IPS DF 6.9 (cell line): ENCODE results near the gene ERC2.

ENCODE experiments used
- DNase-seq: peaks from one replicate; pipeline ENCODE4 v3.0.0-alpha.2; 2013; ENCODE audit warnings: low read depth, low spot score
- H3K27ac ChIP-seq: one replicate; pipeline ENCODE4 v1.5.1; 2013; ENCODE audit warnings: low read length, control low read depth
- H3K27me3 ChIP-seq: 2 replicates; pipeline ENCODE4 v1.6.1; 2013; ENCODE audit warnings: mild to moderate bottlenecking, low read length; ENCODE audit not compliant: control insufficient read depth, insufficient read depth
- H3K36me3 ChIP-seq: 2 replicates; pipeline ENCODE4 v1.6.1; 2013; ENCODE audit warnings: low read length; ENCODE audit not compliant: control insufficient read depth, insufficient read depth
- H3K4me1 ChIP-seq: 2 replicates; pipeline ENCODE4 v1.6.1; 2013; ENCODE audit warnings: low read length; ENCODE audit not compliant: control insufficient read depth, insufficient read depth
- H3K4me3 ChIP-seq: 2 replicates; pipeline ENCODE4 v1.5.1; 2013; ENCODE audit warnings: mild to moderate bottlenecking, low read length
- H3K9me3 ChIP-seq: 2 replicates; pipeline ENCODE4 v1.6.1; 2013; ENCODE audit warnings: low read length, inconsistent platforms; ENCODE audit not compliant: control insufficient read depth, insufficient read depth
- WGBS: extraction: QIAGEN DNeasy Blood & Tissue Kit; methylation state at CpG from one replicate; pipeline ENCODE4 v1.1.7; 2013; ENCODE audit warnings: mixed read lengths, missing lambda C conversion rate; ENCODE audit not compliant: insufficient read length, insufficient coverage; 5-methylcytosine and 5-hydroxymethylcytosine counted together

The ERC2 gene

DNA sequence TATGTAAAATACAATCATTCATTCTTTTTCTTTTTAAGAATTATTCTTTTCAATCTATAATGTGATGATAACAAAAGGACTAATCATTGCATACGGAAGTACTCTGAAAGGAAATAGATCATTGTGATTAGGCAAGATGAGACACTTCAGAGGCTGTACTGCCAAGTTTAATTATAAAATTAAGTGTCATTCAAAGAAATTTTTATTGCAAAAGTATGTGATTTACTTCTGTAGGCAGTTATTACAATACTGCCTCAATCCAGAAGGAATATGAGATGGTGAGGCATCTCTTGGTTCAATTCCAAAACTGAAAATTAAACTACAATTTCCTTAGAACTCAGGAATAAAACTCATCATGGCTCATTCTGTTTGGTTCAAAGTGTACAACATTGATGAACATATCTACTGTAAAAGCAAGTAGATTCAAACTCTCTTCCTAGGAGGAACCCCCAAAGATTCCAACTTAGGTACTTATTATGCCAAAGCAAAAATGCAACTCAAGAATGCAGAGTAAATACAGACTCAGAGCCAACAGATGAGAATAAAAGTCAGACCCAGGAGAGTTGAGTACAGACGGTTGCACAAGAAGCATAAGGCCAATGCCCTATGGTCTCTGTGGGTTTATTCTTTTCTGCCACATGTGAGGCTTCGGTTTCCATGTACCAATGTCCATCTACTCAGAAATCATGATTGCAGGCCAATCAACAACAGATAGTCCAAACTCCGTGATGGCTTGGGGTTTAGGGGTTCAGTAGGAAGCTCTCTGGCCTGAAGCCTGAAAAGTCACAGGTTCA is 862.6 kb downstream of the ERC2 start:
- Histone ChIP-seq H3K4me1 (no peaks in the 10 kb centered on the region; the same call in 1 of the 2 replicates), H3K36me3 (no peaks in the 10 kb centered on the region), H3K9me3 (no peaks in the 10 kb centered on the region), H3K27me3 (no peaks in the 10 kb centered on the region), H3K4me3 (no peak overlapping the region), H3K27ac (no peak overlapping the region)
- WGBS = no CpG with 5 or more reads among the region's 4 CpGs
- DNase-seq = no peak

DNA sequence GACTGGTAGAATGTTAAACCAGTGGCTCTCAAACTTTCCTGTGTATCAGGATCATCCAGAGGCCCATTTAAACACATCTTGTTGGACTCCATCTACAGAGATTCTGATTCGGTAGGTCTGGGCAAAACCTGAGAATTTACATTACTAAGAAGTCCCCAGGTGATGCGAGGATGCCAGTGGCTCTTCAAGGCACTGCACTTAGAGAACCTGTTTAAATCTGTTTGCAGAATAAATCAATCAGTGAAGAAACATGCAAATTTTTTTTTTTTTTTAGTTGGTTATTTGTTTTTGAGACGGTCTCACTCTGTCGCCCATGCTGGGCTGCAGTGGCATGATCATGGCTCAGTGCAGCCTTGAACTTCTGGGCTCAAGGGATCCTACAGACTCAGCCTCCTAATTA is 863.4 kb downstream of the ERC2 start:
- WGBS = no CpG with 5 or more reads among the region's 4 CpGs
- Histone ChIP-seq H3K36me3 (no peaks in the 10 kb centered on the region), H3K4me3 (no peak overlapping the region), H3K9me3 (no peaks in the 10 kb centered on the region), H3K4me1 (no peaks in the 10 kb centered on the region; the same call in 1 of the 2 replicates), H3K27me3 (no peaks in the 10 kb centered on the region), H3K27ac (no peak overlapping the region)
- DNase-seq = no peak

- no CpG with 5 or more reads among the region's 2 CpGs for WGBS
- Histone ChIP-seq H3K27me3 (no peaks in the 10 kb centered on the region), H3K27ac (no peak overlapping the region), H3K36me3 (no peaks in the 10 kb centered on the region), H3K4me3 (no peak overlapping the region), H3K9me3 (no peaks in the 10 kb centered on the region), H3K4me1 (no peaks in the 10 kb centered on the region; the same call in 1 of the 2 replicates)
- DNase-seq = no peak
Observed at GRCh38 chr3:55604402-55604801, 863.9 kb downstream of the ERC2 start.

DNA sequence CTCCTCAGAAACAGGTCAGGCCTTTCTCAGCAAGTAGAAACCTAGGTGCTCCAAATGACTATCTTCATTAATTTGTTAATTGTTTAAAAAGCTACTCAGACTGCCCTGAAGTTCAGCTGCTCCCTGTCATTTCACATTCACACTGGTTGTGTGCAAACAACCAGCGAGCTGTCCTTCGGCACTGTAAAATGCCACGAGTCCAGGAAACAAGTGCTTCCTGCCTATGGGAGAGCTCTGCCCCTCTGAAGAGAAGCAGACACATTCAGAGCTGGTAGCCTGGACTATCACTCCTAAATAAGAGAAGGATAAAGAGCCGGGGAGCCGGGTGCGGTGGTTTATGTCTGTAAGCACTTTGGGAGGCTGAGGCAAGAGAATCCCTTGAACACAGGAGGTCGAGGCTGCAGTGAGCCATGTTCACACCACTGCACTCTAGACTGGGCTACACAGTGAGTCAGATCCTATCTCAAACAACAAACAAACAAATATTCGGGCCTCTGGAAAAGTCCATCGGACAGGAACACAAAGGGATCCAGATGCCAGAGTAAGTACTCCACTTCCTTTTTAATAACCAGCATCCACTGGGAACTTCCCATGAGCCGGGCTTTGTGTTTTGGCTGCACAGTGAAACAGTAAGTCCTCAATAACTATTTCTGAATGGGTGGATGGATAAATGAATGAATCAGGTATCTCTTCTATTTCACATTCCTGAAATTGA is 866.7 kb downstream of the ERC2 start:
- no peak for DNase-seq
- Histone ChIP-seq H3K36me3 (no peaks in the 10 kb centered on the region), H3K4me3 (no peak overlapping the region), H3K9me3 (no peaks in the 10 kb centered on the region), H3K27ac (no peak overlapping the region), H3K4me1 (no peaks in the 10 kb centered on the region; the same call in 1 of the 2 replicates), H3K27me3 (no peaks in the 10 kb centered on the region)
- no CpG with 5 or more reads among the region's 10 CpGs for WGBS

DNA sequence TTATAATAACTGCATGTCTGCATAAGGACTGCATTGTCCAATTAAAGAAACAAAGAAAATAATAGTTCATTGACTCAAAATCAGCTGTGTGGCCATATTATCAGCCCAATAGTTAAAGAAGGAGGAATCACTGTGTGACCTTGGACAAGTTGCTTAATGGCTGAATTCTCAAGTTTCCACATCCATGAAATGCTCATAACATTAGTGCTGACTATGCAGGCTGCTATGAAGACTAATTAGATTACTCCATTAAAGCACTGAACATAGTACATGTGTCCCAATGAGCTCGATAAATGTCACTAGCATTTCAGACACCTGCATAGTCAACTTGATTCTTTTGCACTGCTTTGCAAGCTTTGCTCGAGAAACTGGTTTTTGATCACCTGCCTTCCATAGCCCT is 870.0 kb downstream of the ERC2 start:
- Histone ChIP-seq H3K27ac (no peak overlapping the region), H3K36me3 (no peaks in the 10 kb centered on the region), H3K4me3 (no peak overlapping the region), H3K4me1 (no peaks in the 10 kb centered on the region), H3K9me3 (no peaks in the 10 kb centered on the region), H3K27me3 (no peaks in the 10 kb centered on the region)
- DNase-seq = no peak
- no CpG with 5 or more reads among the region's 2 CpGs for WGBS

DNA sequence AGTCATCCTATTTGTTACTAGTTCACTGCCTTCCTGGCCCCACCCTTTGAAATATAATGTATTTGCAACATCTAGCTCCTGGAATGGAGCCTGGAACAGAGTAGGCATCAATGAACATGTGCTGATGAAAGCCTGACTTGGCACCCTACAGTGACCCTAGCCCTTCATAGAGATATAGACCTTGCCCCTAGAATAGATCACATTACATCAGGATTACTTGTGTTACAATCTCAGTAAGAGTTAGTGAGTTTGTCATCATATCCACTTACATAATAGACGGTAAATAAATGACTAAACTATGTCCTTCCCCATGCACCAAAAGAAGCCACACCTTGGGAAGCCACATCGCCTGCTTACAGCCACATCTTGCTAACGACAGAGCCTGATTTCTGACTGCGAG is 870.6 kb downstream of the ERC2 start:
- DNase-seq = no peak
- peaks cover 3% of the 10 kb centered on the region for H3K4me1 ChIP-seq
- H3K27ac ChIP-seq = no peak overlapping the region
- WGBS = no CpG with 5 or more reads among the region's 4 CpGs
- H3K36me3 ChIP-seq = no peaks in the 10 kb centered on the region
- H3K9me3 ChIP-seq = no peaks in the 10 kb centered on the region
- H3K4me3 ChIP-seq = no peak overlapping the region
- no peaks in the 10 kb centered on the region for H3K27me3 ChIP-seq

DNA sequence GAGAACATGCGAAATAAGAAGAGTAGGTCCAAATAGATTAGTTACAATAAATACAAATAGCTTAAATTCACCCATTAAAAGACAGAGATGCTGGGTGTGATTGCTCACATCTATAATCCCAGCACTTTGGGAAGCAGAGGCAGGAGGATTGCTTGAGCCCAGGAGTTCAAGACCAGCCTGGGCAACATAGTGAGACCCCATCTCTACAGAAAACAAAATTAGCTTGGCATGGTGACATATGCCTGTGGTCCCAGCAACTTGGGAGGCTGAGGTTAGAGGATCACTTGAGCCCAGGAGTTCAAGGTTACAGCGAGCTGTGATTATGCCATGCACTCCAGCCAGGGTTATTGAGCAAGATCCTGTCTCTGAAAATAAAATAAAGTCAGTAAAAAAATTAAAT is 872.1 kb downstream of the ERC2 start:
- WGBS = no CpG with 5 or more reads among the region's 2 CpGs

GRCh38 chr3:55595420-55595819 is 872.8 kb downstream of the ERC2 start:
- Histone ChIP-seq H3K9me3 (no peaks in the 10 kb centered on the region), H3K4me1 (peaks cover 4% of the 10 kb centered on the region), H3K4me3 (no peak overlapping the region), H3K36me3 (no peaks in the 10 kb centered on the region), H3K27me3 (no peaks in the 10 kb centered on the region), H3K27ac (no peak overlapping the region)
- no CpG with 5 or more reads among the region's 4 CpGs for WGBS
- no peak for DNase-seq

More for the DNA sequence above, 872.1 kb downstream of the ERC2 start:
- H3K9me3 ChIP-seq = no peaks in the 10 kb centered on the region
- H3K27me3 ChIP-seq = no peaks in the 10 kb centered on the region
- no peaks in the 10 kb centered on the region for H3K36me3 ChIP-seq
- no peak overlapping the region for H3K4me3 ChIP-seq
- no peak for DNase-seq
- no peak overlapping the region for H3K27ac ChIP-seq
- H3K4me1 ChIP-seq = peaks cover 4% of the 10 kb centered on the region

DNA sequence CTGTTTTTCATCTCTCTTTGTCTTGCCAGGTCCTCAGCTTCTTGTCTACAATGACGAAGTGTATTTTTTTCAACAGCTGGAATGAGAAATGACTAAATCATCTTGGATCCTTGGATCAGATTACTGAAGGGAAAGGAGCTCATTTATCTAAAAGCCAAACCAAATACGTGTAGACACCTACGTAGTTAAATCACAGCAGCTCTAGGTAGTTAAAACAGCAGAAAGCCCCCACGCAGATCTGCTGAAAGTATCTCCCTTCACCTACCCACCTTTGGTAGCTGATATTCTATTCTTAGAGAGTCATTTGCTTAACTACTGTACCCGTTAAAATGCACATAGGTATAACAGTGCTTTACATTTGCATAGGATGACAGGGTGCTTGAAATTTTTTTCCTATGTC is 875.7 kb downstream of the ERC2 start:
- WGBS = no CpG with 5 or more reads among the region's 5 CpGs
- Histone ChIP-seq H3K27me3 (no peaks in the 10 kb centered on the region), H3K9me3 (no peaks in the 10 kb centered on the region), H3K4me3 (no peak overlapping the region), H3K4me1 (peaks cover 6% of the 10 kb centered on the region), H3K27ac (no peak overlapping the region), H3K36me3 (no peaks in the 10 kb centered on the region)
- no peak for DNase-seq

- no peak overlapping the region for H3K27ac ChIP-seq
- no peaks in the 10 kb centered on the region for H3K36me3 ChIP-seq
- H3K9me3 ChIP-seq = no peaks in the 10 kb centered on the region
- H3K4me3 ChIP-seq = no peak overlapping the region
- no peaks in the 10 kb centered on the region for H3K27me3 ChIP-seq
- H3K4me1 ChIP-seq = peaks cover 6% of the 10 kb centered on the region
- no CpG with 5 or more reads among the region's 5 CpGs for WGBS
- DNase-seq = no peak
Observed at GRCh38 chr3:55591888-55592287, 876.4 kb downstream of the ERC2 start.
